ENCODE results near the gene SNCAIP.

DNA sequence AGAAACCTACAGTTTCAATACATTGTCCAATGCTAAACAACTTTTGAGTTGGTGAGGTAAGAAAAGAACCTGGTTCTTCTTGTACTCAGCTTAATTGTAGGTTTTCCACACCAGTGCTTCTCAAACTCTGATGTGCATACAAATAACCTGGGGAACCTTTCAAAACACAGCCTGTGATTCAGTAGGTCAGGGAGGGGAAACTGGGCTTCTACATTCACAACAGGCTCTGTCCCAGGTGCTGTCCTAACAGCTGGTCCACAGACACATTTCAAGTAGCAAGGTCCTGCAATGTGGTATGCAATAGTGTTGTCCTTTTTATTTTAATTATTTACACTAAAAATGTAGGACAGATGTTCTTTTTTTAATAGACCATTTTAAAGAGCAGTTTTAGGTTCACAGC is 47.4 kb upstream of the SNCAIP start:
- TF ChIP-seq, protein P1, sequence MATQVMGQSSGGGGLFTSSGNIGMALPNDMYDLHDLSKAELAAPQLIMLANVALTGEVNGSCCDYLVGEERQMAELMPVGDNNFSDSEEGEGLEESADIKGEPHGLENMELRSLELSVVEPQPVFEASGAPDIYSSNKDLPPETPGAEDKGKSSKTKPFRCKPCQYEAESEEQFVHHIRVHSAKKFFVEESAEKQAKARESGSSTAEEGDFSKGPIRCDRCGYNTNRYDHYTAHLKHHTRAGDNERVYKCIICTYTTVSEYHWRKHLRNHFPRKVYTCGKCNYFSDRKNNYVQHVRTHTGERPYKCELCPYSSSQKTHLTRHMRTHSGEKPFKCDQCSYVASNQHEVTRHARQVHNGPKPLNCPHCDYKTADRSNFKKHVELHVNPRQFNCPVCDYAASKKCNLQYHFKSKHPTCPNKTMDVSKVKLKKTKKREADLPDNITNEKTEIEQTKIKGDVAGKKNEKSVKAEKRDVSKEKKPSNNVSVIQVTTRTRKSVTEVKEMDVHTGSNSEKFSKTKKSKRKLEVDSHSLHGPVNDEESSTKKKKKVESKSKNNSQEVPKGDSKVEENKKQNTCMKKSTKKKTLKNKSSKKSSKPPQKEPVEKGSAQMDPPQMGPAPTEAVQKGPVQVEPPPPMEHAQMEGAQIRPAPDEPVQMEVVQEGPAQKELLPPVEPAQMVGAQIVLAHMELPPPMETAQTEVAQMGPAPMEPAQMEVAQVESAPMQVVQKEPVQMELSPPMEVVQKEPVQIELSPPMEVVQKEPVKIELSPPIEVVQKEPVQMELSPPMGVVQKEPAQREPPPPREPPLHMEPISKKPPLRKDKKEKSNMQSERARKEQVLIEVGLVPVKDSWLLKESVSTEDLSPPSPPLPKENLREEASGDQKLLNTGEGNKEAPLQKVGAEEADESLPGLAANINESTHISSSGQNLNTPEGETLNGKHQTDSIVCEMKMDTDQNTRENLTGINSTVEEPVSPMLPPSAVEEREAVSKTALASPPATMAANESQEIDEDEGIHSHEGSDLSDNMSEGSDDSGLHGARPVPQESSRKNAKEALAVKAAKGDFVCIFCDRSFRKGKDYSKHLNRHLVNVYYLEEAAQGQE (IDR thresholded peaks at IDR 0.05; ENCODE audit: insufficient read depth in 1 of 2, low read depth in 2 of 2, low read length in 1 of 2), result no peak
- TF ChIP-seq CTCF (IDR thresholded peaks at IDR 0.05), result no peak
- no peak for TF ChIP-seq SIN3A (IDR thresholded peaks at IDR 0.05; ENCODE audit: borderline replicate concordance, insufficient read depth, low read depth, low read length)
- TF ChIP-seq POLR2AphosphoS5 (IDR thresholded peaks at IDR 0.05; ENCODE audit: low read depth, low read length), result no peak
